ENCODE data around the gene AJM1. TPM values are rescaled to one million over a fixed set of nuclear protein-coding genes. Genes with fewer than 3 reads are reported as not detected.

The AJM1 gene
- total RNA-seq, 1 experiment from 2014 or later = 2.9 TPM

GRCh38 chr9:136890661-136891060, 48.4 kb downstream of the AJM1 start:
- Mint-ChIP-seq H3K4me1 (ENCODE audit: low read depth, unreplicated experiment) (peaks cover 12% of the 10 kb centered on the region), H3K36me3 (ENCODE audit: insufficient read depth, unreplicated experiment) (peaks cover 39% of the 10 kb centered on the region), H3K4me3 (ENCODE audit: low read depth, unreplicated experiment) (no peak overlapping the region), H3K9me3 (ENCODE audit: low read depth, unreplicated experiment) (no peaks in the 10 kb centered on the region), H3K27ac (ENCODE audit: unreplicated experiment) (no peak overlapping the region), H3K27me3 (ENCODE audit: unreplicated experiment) (no peaks in the 10 kb centered on the region)
- CTCF ChIA-PET = no interaction called here
- TF ChIP-seq CTCF (IDR thresholded peaks at IDR 0.05; ENCODE audit: unreplicated experiment) = no peak
- no peak for DNase-seq
- no TSS peak for BruUV-seq (replicated peaks)
- intact Hi-C loops (cut with micrococcal nuclease; ENCODE audit: unreplicated experiment) = no loop called here

Small RNA genes within 50 kb of the gene (microRNA-seq; reads per million reads assigned to microRNA genes)
- gene MIR4292 = not detected
- gene MIR4479 = 4.6 reads per million, percentile 11 among the genes with 10 or more reads in this experiment

Other genes starting within 250 kb of the AJM1 start
- 1.2 and 1.3 TPM in 2 replicates for gene EGFL7, start 179.6 kb upstream of the AJM1 start, total RNA-seq (2022)
- gene AGPAT2, start 155.0 kb upstream of the AJM1 start, total RNA-seq (2022) = 40.4 and 45.4 TPM in 2 replicates
- 4.0 TPM in 2 replicates for gene DIPK1B, start 129.9 kb upstream of the AJM1 start, total RNA-seq (2022)
- gene LCN10, start 99.5 kb upstream of the AJM1 start, total RNA-seq (2022) = 0.33 and 1.9 TPM in 2 replicates
- not detected in 2 replicates for gene LCN6, start 94.0 kb upstream of the AJM1 start, total RNA-seq (2022)
- gene LCN8, start 84.2 kb upstream of the AJM1 start, total RNA-seq (2022) = not detected in 2 replicates
- not detected in 2 replicates for gene LCN15, start 78.0 kb upstream of the AJM1 start, total RNA-seq (2022)
- gene TMEM141, start 51.1 kb upstream of the AJM1 start, total RNA-seq (2022) = 64.1 and 75.8 TPM in 2 replicates
- 0.38 TPM in 1 of 2 replicates, not detected in the other for gene CCDC183, start 46.1 kb upstream of the AJM1 start, total RNA-seq (2022)
- gene RABL6, start 34.5 kb upstream of the AJM1 start, total RNA-seq (2022) = 68.9 and 72.4 TPM in 2 replicates
- gene PHPT1, start 6.9 kb downstream of the AJM1 start, total RNA-seq (2022) = 44.1 and 48.7 TPM in 2 replicates
- gene MAMDC4, start 9.9 kb downstream of the AJM1 start, total RNA-seq (2022) = 3.1 and 3.6 TPM in 2 replicates
- gene EDF1, start 23.8 kb downstream of the AJM1 start, total RNA-seq (2022) = 233 and 238 TPM in 2 replicates
- gene TRAF2, start 44.0 kb downstream of the AJM1 start, total RNA-seq (2022) = 47.8 and 50.5 TPM in 2 replicates
- 49.9 and 50.8 TPM in 2 replicates for gene FBXW5, start 102.3 kb downstream of the AJM1 start, total RNA-seq (2022)
- gene C8G, start 102.8 kb downstream of the AJM1 start, total RNA-seq (2022) = 3.9 and 4.0 TPM in 2 replicates
- gene LCN12, start 109.8 kb downstream of the AJM1 start, total RNA-seq (2022) = 3.8 and 3.9 TPM in 2 replicates
- not detected in 2 replicates for gene PTGDS, start 135.0 kb downstream of the AJM1 start, total RNA-seq (2022)
- gene LCNL1, start 140.5 kb downstream of the AJM1 start, total RNA-seq (2022) = 0.22 TPM in 1 of 2 replicates, not detected in the other
- 38.3 and 43.7 TPM in 2 replicates for gene PAXX, start 149.9 kb downstream of the AJM1 start, total RNA-seq (2022)
- gene CLIC3, start 154.1 kb downstream of the AJM1 start, total RNA-seq (2022) = 0.35 and 0.91 TPM in 2 replicates
- 47.6 and 50.7 TPM in 2 replicates for gene ABCA2, start 185.8 kb downstream of the AJM1 start, total RNA-seq (2022)
- gene FUT7, start 189.6 kb downstream of the AJM1 start, total RNA-seq (2022) = not detected in 2 replicates
- 65.2 and 78.6 TPM in 2 replicates for gene NPDC1, start 203.7 kb downstream of the AJM1 start, total RNA-seq (2022)
- gene ENTPD2, start 211.6 kb downstream of the AJM1 start, total RNA-seq (2022) = 3.8 and 5.8 TPM in 2 replicates
- gene SAPCD2, start 228.1 kb downstream of the AJM1 start, total RNA-seq (2022) = 38.4 and 41.1 TPM in 2 replicates
- gene UAP1L1, start 235.0 kb downstream of the AJM1 start, total RNA-seq (2022) = 9.1 and 10.8 TPM in 2 replicates
- gene MAN1B1, start 244.5 kb downstream of the AJM1 start, total RNA-seq (2022) = 61.4 and 65.6 TPM in 2 replicates

All from Calu3 (cell line).